Stimulated activated CD8-positive, alpha-beta memory T cell treated with anti-CD3 and anti-CD28 coated beads, Interleukin-2, amount 100 ng/mL, for 48 hours (primary cell): ENCODE measurements around the gene CAPS.
"Not testable (repeated sequence)": the region's sequence is repeated elsewhere in the genome, so short reads cannot be mapped to it uniquely, and the experiment has no call there.

Experiments used
- DNase-seq, 2 donors: peaks; one replicate each; pipeline ENCODE4 v3.0.0-alpha.2; 2020; ENCODE audit warnings: low read depth in 2 of 2

The CAPS gene

DNA sequence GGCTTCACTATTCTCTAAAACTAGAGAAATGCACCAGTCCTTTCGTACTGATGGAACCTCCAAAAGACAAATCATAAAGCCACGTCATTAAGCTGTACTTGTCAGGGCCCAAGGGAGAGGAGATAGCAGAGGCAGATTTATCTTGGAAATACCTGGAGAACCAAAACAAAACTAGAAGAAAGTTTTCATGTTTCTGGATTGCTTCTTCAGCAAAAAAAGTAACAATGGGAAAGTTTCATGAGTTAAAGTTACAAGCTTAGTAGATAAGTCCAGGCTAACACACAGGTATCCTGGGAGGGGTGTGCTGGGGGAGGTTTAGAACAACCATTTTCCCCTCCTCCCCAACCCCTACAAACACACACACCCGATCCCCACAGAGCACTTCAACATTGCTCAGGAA is 42.3 kb downstream of the CAPS start:
- no peak for DNase-seq

GRCh38 chr19:5956728-5957127 is 42.7 kb downstream of the CAPS start:
- DNase-seq: no peak

- DNase-seq: no peak
Observed at GRCh38 chr19:5957170-5957569, 43.1 kb downstream of the CAPS start.

GRCh38 chr19:5958074-5958850 is 44.2 kb downstream of the CAPS start:
- DNase-seq: no peak

GRCh38 chr19:5958851-5959122 is 44.7 kb downstream of the CAPS start:
- DNase-seq: no peak

DNA sequence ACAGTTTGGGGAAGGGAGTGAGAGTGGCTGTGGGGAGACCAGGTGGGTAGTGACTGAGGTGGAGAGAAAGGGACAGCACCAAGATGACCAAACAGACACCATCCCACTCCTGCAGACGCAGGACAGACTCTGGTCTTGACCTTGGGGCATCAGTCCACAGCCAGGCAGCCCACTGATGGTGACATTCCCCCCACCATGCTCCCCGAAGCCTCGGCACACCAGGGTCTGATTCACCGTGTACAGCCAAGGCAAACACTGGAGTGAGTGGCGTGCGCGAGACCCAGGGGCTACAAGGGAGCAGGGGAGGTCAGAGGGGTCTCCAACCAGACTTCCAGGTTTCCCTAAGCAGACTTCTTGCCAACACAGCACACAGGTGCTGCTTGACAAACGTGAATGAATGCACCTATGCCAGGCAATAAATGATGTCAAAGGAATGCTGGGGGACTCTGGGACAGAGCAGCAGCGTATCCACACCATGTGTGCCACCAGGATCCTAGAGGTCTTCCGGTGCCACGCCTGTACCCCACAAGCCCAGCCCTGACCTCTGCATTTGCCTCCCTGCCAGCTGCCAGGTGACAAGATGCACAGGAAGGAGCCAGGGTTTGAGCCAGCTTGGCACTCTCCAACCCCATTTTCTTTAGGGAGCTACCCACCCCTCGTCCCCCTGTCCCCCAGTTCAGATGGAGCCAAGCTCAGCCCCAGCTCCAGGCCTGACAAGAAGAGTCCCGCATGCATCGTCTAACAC is 45.4 kb downstream of the CAPS start:
- no peak for DNase-seq

GRCh38 chr19:5960005-5961001 is 46.2 kb downstream of the CAPS start:
- no peak for DNase-seq

DNA sequence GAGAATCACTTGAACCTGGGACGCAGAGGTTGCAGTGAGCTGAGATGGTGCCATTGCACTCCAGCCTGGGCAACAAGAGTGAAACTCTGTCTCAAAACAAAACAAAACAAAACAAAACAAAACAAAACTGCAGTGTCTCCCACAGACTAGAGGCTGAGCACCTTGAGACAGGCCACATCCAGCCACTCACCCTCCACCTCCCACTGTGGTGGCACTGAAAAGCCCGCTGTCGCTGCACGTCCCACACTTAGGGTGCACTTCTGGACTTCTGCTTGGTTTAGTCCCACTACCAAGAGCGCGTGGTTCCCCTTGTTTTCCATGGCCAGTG is 47.6 kb downstream of the CAPS start:
- DNase-seq: not testable (repeated sequence)

DNA sequence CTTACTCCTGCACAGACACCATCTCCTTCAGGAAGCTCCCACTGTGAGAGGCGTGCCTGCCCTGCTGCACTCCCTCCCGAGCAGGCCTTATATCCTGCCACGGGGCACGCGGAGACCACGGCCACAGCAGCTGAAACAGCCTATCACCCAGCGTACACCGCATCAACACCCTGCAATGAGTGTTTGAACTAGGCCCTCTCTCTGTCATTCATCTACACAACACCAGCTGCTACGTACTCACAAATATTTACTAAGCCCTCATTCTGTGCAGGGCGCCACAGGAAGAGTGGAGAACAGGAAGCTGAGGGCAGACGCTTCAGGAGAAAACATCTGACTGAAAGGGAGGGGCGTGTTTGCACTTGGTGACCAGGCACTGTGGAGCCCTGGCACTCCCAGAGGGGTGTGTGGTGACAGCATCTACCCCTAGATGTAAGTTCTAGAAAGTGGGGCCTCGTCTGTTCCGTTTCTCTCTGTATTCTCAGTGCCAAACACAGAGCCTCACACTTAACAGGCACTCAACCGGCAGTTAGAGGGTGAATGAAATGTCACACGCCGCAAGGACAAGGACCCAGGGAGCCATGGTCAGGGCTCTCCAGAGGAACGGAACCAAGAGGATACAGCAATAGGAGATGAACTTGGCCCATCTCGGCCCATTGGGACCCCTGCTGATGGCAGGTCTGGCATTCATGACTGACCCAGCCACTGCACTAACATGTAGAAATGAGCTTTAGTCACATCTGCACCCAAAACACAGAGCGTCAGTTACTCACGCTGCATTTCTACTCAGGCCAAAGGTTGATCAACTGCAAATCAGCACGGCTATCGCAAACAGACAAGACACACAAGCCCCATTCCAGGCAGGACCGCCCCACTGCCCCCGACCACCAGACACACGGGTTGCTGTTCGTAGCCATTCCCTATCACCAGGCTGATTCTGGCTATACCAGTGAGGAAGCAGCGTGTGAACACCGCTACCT is 48.2 kb downstream of the CAPS start:
- DNase-seq: no peak

DNA sequence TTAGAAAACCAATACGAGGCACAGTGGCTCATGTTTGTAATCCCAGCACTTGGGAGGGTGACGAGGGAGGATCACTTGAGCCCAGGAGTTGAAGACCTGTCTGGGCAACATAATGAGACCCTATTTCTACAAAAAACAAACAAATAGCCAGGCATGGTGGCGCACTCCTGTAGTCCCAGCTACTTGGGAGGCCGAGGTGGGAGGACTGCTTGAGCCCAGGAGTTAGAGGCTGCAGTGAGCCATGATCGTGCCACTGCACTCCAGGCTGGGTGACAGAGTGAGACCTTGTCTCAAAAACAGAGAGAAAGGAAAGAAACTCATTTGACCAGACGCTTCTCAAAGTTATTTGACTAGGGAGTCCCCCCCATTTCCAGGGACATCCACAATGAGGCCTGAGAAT is 49.2 kb downstream of the CAPS start:
- DNase-seq: not testable (repeated sequence)

- DNase-seq: no peak
Observed at GRCh38 chr19:5963855-5964254, 49.8 kb downstream of the CAPS start.

DNA sequence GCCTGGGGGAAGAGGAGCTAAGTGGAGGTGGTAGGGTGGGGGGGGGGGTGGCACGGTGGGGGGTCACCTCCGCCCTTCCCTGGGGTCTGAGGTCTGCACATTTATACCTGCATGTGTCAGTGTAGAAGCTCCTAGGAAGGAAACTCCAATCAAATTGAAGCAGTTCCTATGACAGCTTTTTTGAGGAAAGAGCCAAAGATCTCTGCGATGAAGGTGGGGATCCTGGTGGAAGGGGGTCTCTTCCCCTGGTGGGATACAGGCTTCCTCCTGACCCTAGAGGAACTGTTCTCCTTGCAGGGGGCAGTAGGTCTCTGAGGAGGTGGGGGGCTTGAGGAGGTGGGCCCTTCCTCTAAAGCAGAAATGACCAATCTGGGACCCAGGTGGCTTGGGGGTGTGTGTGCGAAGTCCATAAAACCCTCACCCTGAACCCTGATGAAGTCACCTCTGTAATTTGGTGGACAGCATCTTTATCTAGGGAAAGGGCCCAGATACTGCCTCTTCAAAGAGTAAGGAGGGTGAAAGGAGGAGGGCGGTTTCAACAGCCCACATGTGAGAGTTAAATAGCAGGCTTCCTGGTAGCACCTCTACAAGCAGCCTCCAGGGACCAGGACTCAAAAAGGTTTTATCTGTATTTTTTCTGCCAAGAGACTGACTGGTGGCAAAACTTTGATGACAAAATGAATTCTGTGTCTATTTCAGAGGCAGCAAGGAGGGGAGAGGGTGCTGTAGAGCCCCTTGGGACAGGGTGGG is 50.9 kb downstream of the CAPS start:
- DNase-seq: no peak
